SK-N-SH treated with all-trans-retinoic acid at 6 μM for 48 hours (cell line): ENCODE results near the gene PPP1CA.

Experiments used
- ATAC-seq: fragments of 200-7000 bp; cut with Tn5 transposase; 3 replicates; pipeline ENCODE4 v1.9.1; 2020; ENCODE audit warnings: mild to moderate bottlenecking, moderate library complexity
- ARNTL ChIP-seq: fragments of 450-650 bp; formaldehyde crosslinking; IDR thresholded peaks from 2 replicates; pipeline ENCODE4 v1.5.0; 2020; ENCODE audit warnings: low read depth, mild to moderate bottlenecking, moderate library complexity, borderline replicate concordance
- BACH2 ChIP-seq: fragments of 250-450 bp; sonication (Bioruptor Pico); IDR thresholded peaks from 2 replicates; pipeline ENCODE4 v1.9.0; 2021; ENCODE audit warnings: mild to moderate bottlenecking, borderline replicate concordance
- CSDC2 ChIP-seq: fragments of 250-450 bp; sonication (Bioruptor Pico); IDR thresholded peaks from 2 replicates; pipeline ENCODE4 v1.5.0; 2020; ENCODE audit warnings: mild to moderate bottlenecking, moderate library complexity
- ESRRG ChIP-seq: fragments of 250-450 bp; sonication (Bioruptor Pico); IDR thresholded peaks from 2 replicates; pipeline ENCODE4 v1.6.1; 2021; ENCODE audit warnings: mild to moderate bottlenecking
- GLIS3 ChIP-seq: fragments of 250-450 bp; sonication (Bioruptor Pico); IDR thresholded peaks from 2 replicates; pipeline ENCODE4 v1.5.0; 2020; ENCODE audit warnings: mild to moderate bottlenecking, moderate library complexity
- ISL1 ChIP-seq: fragments of 250-450 bp; sonication (Bioruptor Pico); IDR thresholded peaks from 2 replicates; pipeline ENCODE4 v2.1.2; 2022; ENCODE audit warnings: mild to moderate bottlenecking, moderate library complexity
- OSR1 ChIP-seq: fragments of 250-450 bp; sonication (Bioruptor Pico); IDR thresholded peaks from 2 replicates; pipeline ENCODE4 v1.8.0; 2022; ENCODE audit warnings: moderate library complexity, mild to moderate bottlenecking, inconsistent platforms
- PATZ1 ChIP-seq: fragments of 250-450 bp; sonication (Bioruptor Pico); IDR thresholded peaks from 2 replicates; pipeline ENCODE4 v1.8.0; 2020; ENCODE audit warnings: mild to moderate bottlenecking, moderate library complexity, borderline replicate concordance
- PPARA ChIP-seq: fragments of 250-450 bp; sonication (Bioruptor Pico); IDR thresholded peaks from 2 replicates; pipeline ENCODE4 v1.5.0; 2020; ENCODE audit warnings: mild to moderate bottlenecking, borderline replicate concordance
- SNAI2 ChIP-seq: fragments of 250-450 bp; sonication (Bioruptor Pico); IDR thresholded peaks from 2 replicates; pipeline ENCODE4 v1.5.0; 2020; ENCODE audit warnings: mild to moderate bottlenecking, moderate library complexity
- TOX ChIP-seq: fragments of 250-450 bp; sonication (Bioruptor Pico); IDR thresholded peaks from 2 replicates; pipeline ENCODE4 v1.8.0; 2021; ENCODE audit warnings: mild to moderate bottlenecking, moderate library complexity, borderline replicate concordance
- TSHZ2 ChIP-seq: fragments of 250-450 bp; sonication (Bioruptor Pico); IDR thresholded peaks from 2 replicates; pipeline ENCODE4 v1.5.0; 2020; ENCODE audit warnings: mild to moderate bottlenecking, moderate library complexity
- ZC3H10 ChIP-seq: fragments of 250-450 bp; sonication (Bioruptor Pico); IDR thresholded peaks from 2 replicates; pipeline ENCODE4 v1.5.1; 2021; ENCODE audit warnings: mild to moderate bottlenecking, moderate library complexity
- ZFP3 ChIP-seq: fragments of 250-450 bp; sonication (Bioruptor Pico); IDR thresholded peaks from 2 replicates; pipeline ENCODE4 v1.5.0; 2020; ENCODE audit warnings: mild to moderate bottlenecking, moderate library complexity
- ZFP30 ChIP-seq: fragments of 450-650 bp; formaldehyde crosslinking; IDR thresholded peaks from 2 replicates; pipeline ENCODE4 v1.5.0; 2022; ENCODE audit warnings: mild to moderate bottlenecking, moderate library complexity
- ZNF70 ChIP-seq: fragments of 450-650 bp; formaldehyde crosslinking; IDR thresholded peaks from 2 replicates; pipeline ENCODE4 v1.5.0; 2020; ENCODE audit warnings: mild to moderate bottlenecking, moderate library complexity
- ZNF8 ChIP-seq: fragments of 450-650 bp; formaldehyde crosslinking; IDR thresholded peaks from 2 replicates; pipeline ENCODE4 v1.5.0; 2020; ENCODE audit warnings: mild to moderate bottlenecking, moderate library complexity
- TF ChIP-seq, protein P1 (sequence below): fragments of 250-450 bp; sonication (Bioruptor Pico); IDR thresholded peaks from 2 replicates; pipeline ENCODE4 v1.8.0; 2021; ENCODE audit warnings: low read depth, mild to moderate bottlenecking, moderate library complexity, borderline replicate concordance
- TF ChIP-seq, protein P2 (sequence below): fragments of 250-450 bp; sonication (Bioruptor Pico); IDR thresholded peaks from 2 replicates; pipeline ENCODE4 v1.5.1; 2020; ENCODE audit warnings: low read depth, mild to moderate bottlenecking, moderate library complexity
- TF ChIP-seq, protein P3 (sequence below): fragments of 250-450 bp; sonication (Bioruptor Pico); IDR thresholded peaks from 2 replicates; pipeline ENCODE4 v1.5.1; 2021; ENCODE audit warnings: mild to moderate bottlenecking, moderate library complexity

Gene PPP1CA

DNA sequence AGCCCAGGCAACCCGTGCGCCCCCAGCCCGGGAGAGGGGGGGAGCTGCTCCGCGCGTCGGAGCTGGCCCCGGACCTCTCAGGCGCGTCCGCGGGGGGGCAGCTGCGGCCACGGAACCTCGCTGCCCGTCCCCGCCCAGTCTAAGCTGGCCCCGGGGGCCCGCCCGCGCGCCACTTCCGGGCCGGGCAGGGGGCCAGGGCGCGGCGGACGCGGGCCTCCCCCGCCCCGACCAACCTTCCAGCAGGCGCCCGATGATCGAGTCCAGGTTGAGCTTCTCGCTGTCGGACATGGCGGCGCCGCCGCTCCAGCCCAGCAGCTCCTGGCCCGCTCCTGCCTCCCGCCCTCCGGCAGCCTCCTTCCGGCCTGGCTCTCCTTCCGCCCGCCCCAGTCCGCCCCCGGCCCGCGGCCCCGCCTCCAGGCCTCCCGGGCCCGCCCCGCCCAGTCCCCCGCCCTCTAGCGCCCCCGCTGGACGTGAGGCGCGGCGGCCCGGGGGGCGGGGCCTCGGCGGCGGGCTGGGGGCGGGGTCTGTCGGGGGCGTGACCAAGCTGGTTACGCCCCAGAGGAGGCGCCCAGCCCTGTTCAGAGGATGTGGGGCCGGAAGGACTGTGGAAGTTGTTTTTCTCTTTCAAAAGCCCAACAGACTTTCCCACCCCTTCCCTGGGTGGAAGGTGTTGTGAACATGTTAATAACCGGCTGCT is at the start of gene PPP1CA:
TSS of gene PPP1CA (minus strand) at position 364 of the 697 bp plus-strand sequence. CDS start at position 288, 76 bp downstream.
- TF ChIP-seq ESRRG, result no peak
- no peak for TF ChIP-seq ZFP3
- no peak for TF ChIP-seq ZFP30 (CRISPR knock-in tag)
- TF ChIP-seq PATZ1 (CRISPR knock-in tag), result no peak
- TF ChIP-seq BACH2, result no peak
- no peak for TF ChIP-seq CSDC2
- TF ChIP-seq ZC3H10 (CRISPR knock-in tag), result no peak
- no peak for TF ChIP-seq ARNTL (CRISPR knock-in tag)
- TF ChIP-seq TSHZ2 (CRISPR knock-in tag), result no peak
- TF ChIP-seq, protein P1, sequence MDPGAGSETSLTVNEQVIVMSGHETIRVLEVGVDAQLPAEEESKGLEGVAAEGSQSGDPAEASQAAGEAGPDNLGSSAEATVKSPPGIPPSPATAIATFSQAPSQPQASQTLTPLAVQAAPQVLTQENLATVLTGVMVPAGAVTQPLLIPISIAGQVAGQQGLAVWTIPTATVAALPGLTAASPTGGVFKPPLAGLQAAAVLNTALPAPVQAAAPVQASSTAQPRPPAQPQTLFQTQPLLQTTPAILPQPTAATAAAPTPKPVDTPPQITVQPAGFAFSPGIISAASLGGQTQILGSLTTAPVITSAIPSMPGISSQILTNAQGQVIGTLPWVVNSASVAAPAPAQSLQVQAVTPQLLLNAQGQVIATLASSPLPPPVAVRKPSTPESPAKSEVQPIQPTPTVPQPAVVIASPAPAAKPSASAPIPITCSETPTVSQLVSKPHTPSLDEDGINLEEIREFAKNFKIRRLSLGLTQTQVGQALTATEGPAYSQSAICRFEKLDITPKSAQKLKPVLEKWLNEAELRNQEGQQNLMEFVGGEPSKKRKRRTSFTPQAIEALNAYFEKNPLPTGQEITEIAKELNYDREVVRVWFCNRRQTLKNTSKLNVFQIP (CRISPR knock-in tag), result no peak
- TF ChIP-seq, protein P2, sequence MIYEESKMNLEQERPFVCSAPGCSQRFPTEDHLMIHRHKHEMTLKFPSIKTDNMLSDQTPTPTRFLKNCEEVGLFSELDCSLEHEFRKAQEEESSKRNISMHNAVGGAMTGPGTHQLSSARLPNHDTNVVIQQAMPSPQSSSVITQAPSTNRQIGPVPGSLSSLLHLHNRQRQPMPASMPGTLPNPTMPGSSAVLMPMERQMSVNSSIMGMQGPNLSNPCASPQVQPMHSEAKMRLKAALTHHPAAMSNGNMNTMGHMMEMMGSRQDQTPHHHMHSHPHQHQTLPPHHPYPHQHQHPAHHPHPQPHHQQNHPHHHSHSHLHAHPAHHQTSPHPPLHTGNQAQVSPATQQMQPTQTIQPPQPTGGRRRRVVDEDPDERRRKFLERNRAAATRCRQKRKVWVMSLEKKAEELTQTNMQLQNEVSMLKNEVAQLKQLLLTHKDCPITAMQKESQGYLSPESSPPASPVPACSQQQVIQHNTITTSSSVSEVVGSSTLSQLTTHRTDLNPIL (CRISPR knock-in tag), result no peak
- TF ChIP-seq PPARA (CRISPR knock-in tag), result no peak
- ATAC-seq, result peak; percentile 81

- TF ChIP-seq ARNTL (CRISPR knock-in tag) (no peak), ZFP30 (CRISPR knock-in tag) (no peak), ZC3H10 (CRISPR knock-in tag) (no peak), PPARA (CRISPR knock-in tag) (no peak), GLIS3 (no peak), OSR1 (CRISPR knock-in tag) (no peak), TOX (CRISPR knock-in tag) (no peak), ISL1 (no peak), SNAI2 (CRISPR knock-in tag) (no peak), ZNF70 (no peak), ESRRG (no peak), BACH2 (no peak), ZNF8 (CRISPR knock-in tag) (no peak), CSDC2 (no peak)
- TF ChIP-seq, protein P2 (CRISPR knock-in tag), result no peak
- TF ChIP-seq, protein P3, sequence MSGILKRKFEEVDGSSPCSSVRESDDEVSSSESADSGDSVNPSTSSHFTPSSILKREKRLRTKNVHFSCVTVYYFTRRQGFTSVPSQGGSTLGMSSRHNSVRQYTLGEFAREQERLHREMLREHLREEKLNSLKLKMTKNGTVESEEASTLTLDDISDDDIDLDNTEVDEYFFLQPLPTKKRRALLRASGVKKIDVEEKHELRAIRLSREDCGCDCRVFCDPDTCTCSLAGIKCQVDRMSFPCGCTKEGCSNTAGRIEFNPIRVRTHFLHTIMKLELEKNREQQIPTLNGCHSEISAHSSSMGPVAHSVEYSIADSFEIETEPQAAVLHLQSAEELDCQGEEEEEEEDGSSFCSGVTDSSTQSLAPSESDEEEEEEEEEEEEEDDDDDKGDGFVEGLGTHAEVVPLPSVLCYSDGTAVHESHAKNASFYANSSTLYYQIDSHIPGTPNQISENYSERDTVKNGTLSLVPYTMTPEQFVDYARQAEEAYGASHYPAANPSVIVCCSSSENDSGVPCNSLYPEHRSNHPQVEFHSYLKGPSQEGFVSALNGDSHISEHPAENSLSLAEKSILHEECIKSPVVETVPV (CRISPR knock-in tag), result no peak
- ATAC-seq, result no peak
Observed at GRCh38 chr11:67450796-67451657, 49.4 kb upstream of the PPP1CA start.
